AG04450 (cell line): Measurements from ENCODE around the gene RHBDF2. TPM values are rescaled to one million over a fixed set of nuclear protein-coding genes. Genes with fewer than 3 reads are reported as not detected.
A peak's percentile ranks its signal among the peaks of the same experiment; 100 is the strongest.

Experiments used
- CTCF ChIA-PET: fragments of 300-600, 350-600 bp; formaldehyde crosslinking; extraction: SDS; loops from one replicate; lab custom pipeline; 2022; ENCODE audit warnings: antibody characterized with exemption, inconsistent platforms; lab: Charles Lee
- POLR2A ChIA-PET: fragments of 350-600 bp; formaldehyde crosslinking; extraction: SDS; loops from one replicate; lab custom pipeline; 2021; ENCODE audit warnings: antibody characterized with exemption, inconsistent platforms; lab: Yijun Ruan, JAX
- DNase-seq: peaks from one replicate; pipeline ENCODE4 v3.0.0-alpha.2; 2011; ENCODE audit warnings: low read depth, low spot score
- H3K27ac ChIP-seq: one replicate; pipeline ENCODE4 v1.5.1; 2012; ENCODE audit warnings: low read depth, low read length, control low read depth
- H3K27me3 ChIP-seq: one replicate; pipeline ENCODE4 v1.6.0; 2012; ENCODE audit warnings: low read length; ENCODE audit not compliant: control insufficient read depth, insufficient read depth
- H3K4me3 ChIP-seq: 2 replicates; pipeline ENCODE4 v1.5.1; 2011; ENCODE audit warnings: mild to moderate bottlenecking, low read depth, low read length, control low read depth
- H3K9me3 ChIP-seq: 2 replicates; pipeline ENCODE4 v1.5.1; 2012; ENCODE audit warnings: low read length; ENCODE audit not compliant: control insufficient read depth, insufficient read depth
- CTCF ChIP-seq: IDR thresholded peaks from 2 replicates; pipeline ENCODE4 v1.5.1; 2011; ENCODE audit warnings: low read depth, low read length, control low read depth, inconsistent platforms
- polyA plus RNA-seq: library from polyadenylated mRNA; depleted of rRNA; stranded (reverse); fragments of >200 nt; gene quantifications from 2 replicates; pipeline ENCODE4 v1.2.3, GENCODE V29; 2011

RHBDF2 gene
- polyA plus RNA-seq, 1 experiment: 5.4 TPM

GRCh38 chr17:76452127-76452659 is 49.0 kb downstream of the RHBDF2 start:
- ChIA-PET CTCF (interaction anchor here (1.0 kb wide), 1 partner anchor 54 kb away, joined by 3 read pairs; no protein-coding TSS in a partner anchor), POLR2A (interaction anchor here (0.7 kb wide), 1 partner anchor 82 kb away, joined by 3 read pairs; no protein-coding TSS in a partner anchor)
- DNase-seq: no peak
- H3K27ac ChIP-seq: no peak overlapping the region
- no peaks in the 10 kb centered on the region for H3K27me3 ChIP-seq
- TF ChIP-seq CTCF: no peak
- H3K4me3 ChIP-seq: peak overlapping the region; percentile 77
- H3K9me3 ChIP-seq: no peaks in the 10 kb centered on the region

GRCh38 chr17:76451506-76451905 is 49.7 kb downstream of the RHBDF2 start:
- no peaks in the 10 kb centered on the region for H3K9me3 ChIP-seq
- H3K27me3 ChIP-seq: no peaks in the 10 kb centered on the region
- ChIA-PET POLR2A (no interaction called here), CTCF (no interaction called here)
- no peak overlapping the region for H3K27ac ChIP-seq
- no peak for DNase-seq
- TF ChIP-seq CTCF: no peak
- peak overlapping the region; percentile 77 for H3K4me3 ChIP-seq

GRCh38 chr17:76449126-76449525 is 52.1 kb downstream of the RHBDF2 start:
- H3K9me3 ChIP-seq: no peaks in the 10 kb centered on the region
- no peak overlapping the region for H3K4me3 ChIP-seq
- no peak for DNase-seq
- CTCF ChIA-PET: interaction anchor here (1.1 to 3.1 kb wide), 3 partner anchors 9 to 51 kb away, joined by 3 to 18 read pairs (median 10); no protein-coding TSS in a partner anchor
- no peak for TF ChIP-seq CTCF
- POLR2A ChIA-PET: no interaction called here
- H3K27ac ChIP-seq: no peak overlapping the region
- H3K27me3 ChIP-seq: no peaks in the 10 kb centered on the region

DNA sequence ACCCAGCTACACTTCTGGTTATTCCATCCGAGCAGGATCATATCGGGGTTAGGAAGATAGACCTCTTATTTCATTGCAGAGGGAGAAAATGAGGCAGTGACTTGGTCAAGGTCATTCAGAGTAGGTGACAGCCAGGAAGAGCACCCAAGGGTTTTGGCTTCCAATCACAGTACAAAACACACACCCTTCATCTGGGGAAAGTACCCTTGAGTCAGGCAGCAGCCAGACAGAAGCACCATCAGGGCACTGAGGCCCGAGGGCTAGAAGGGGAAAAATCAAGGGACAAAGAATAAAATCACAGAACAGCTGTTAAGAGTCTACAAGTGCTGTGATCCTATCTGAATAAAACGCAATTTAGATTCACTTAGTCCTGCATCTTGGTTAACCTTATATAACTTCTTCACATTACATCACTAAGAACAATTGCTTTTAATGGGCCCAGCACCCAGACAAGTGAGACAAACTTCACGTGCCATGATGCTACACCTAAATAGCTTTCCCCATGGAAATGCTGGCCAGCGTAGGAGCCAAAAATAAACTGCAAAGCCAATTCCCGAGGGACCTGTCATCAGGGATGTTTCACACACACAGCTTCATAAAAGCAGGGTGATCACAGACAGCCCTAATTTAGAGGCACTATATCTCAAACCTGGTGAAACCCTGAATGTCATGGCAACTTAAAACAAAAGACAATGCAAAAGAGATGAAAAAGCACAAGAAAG is 53.1 kb downstream of the RHBDF2 start:
- DNase-seq: no peak
- TF ChIP-seq CTCF: no peak
- ChIA-PET CTCF (interaction anchor here (1.1 to 3.1 kb wide), 3 partner anchors 10 to 50 kb away, joined by 3 to 18 read pairs (median 10); no protein-coding TSS in a partner anchor), POLR2A (no interaction called here)
- Histone ChIP-seq H3K4me3 (no peak overlapping the region), H3K27ac (no peak overlapping the region), H3K27me3 (no peaks in the 10 kb centered on the region), H3K9me3 (no peaks in the 10 kb centered on the region)
